Measurements from ENCODE around the gene HIVEP3.

DNA sequence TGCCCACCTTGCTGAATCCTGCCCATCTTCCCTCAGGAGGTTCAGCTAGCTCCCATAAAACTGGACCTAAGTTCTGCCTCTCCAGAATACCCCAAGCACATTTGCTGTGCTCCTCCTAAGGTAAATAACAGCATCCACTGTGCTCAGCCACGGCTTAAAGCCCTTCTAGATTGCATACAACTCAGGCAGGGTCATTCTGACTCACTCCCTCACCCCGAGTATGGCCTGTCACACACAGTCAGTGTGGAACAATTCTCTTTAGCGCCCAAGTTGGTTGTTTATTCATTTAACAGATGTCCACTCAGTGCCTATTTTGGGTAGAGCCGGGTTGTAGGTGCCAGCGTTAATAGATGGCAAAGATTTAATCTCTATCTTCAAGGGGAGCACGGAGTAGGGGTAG, 286.8 kb downstream of the HIVEP3 start:
- TF ChIP-seq, protein P1, sequence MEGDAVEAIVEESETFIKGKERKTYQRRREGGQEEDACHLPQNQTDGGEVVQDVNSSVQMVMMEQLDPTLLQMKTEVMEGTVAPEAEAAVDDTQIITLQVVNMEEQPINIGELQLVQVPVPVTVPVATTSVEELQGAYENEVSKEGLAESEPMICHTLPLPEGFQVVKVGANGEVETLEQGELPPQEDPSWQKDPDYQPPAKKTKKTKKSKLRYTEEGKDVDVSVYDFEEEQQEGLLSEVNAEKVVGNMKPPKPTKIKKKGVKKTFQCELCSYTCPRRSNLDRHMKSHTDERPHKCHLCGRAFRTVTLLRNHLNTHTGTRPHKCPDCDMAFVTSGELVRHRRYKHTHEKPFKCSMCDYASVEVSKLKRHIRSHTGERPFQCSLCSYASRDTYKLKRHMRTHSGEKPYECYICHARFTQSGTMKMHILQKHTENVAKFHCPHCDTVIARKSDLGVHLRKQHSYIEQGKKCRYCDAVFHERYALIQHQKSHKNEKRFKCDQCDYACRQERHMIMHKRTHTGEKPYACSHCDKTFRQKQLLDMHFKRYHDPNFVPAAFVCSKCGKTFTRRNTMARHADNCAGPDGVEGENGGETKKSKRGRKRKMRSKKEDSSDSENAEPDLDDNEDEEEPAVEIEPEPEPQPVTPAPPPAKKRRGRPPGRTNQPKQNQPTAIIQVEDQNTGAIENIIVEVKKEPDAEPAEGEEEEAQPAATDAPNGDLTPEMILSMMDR (IDR thresholded peaks at IDR 0.05; ENCODE audit: low read depth, low read length) = no peak
- no peak for TF ChIP-seq POLR2A (IDR thresholded peaks at IDR 0.05; ENCODE audit: extremely low read depth, insufficient read length)
